Epithelial cell of esophagus (primary cell): ENCODE results near the gene FEZ2.

Source experiments
- DNase-seq: peaks from one replicate; pipeline ENCODE4 v3.0.0; 2010; ENCODE audit warnings: low read depth
- H3K4me3 ChIP-seq: 2 replicates; pipeline ENCODE4 v1.5.1; 2011; ENCODE audit warnings: mild to moderate bottlenecking, low read length, control low read depth
- CTCF ChIP-seq: IDR thresholded peaks from 2 replicates; pipeline ENCODE4 v1.5.1; 2011; ENCODE audit warnings: low read depth, mild to moderate bottlenecking, low read length, control low read depth, inconsistent platforms; ENCODE audit not compliant: insufficient read depth; ENCODE audit errors: missing control alignments

FEZ2 gene

GRCh38 chr2:36587556-36587955 lies 10.4 kb downstream of the FEZ2 start:
- no peak overlapping the region for H3K4me3 ChIP-seq
- peak; percentile 11 for DNase-seq
- no peak for TF ChIP-seq CTCF

- H3K4me3 ChIP-seq: no peak overlapping the region
- TF ChIP-seq CTCF: no peak
- DNase-seq: no peak
Measured at GRCh38 chr2:36587101-36587500, 10.9 kb downstream of the FEZ2 start.

GRCh38 chr2:36586672-36587071 lies 11.3 kb downstream of the FEZ2 start:
- no peak overlapping the region for H3K4me3 ChIP-seq
- no peak for DNase-seq
- TF ChIP-seq CTCF: no peak

GRCh38 chr2:36584148-36584794 lies 13.7 kb downstream of the FEZ2 start:
- no peak for TF ChIP-seq CTCF
- no peak overlapping the region for H3K4me3 ChIP-seq
- peak; percentile 57 for DNase-seq

GRCh38 chr2:36582951-36583350 lies 15.0 kb downstream of the FEZ2 start:
- no peak for DNase-seq
- no peak overlapping the region for H3K4me3 ChIP-seq
- TF ChIP-seq CTCF: no peak

GRCh38 chr2:36582538-36582937 lies 15.4 kb downstream of the FEZ2 start:
- no peak overlapping the region for H3K4me3 ChIP-seq
- TF ChIP-seq CTCF: no peak

GRCh38 chr2:36579297-36579664 lies 18.7 kb downstream of the FEZ2 start:
- no peak for DNase-seq
- no peak overlapping the region for H3K4me3 ChIP-seq
- TF ChIP-seq CTCF: no peak

More at GRCh38 chr2:36582538-36582937, 15.4 kb downstream of the FEZ2 start:
- DNase-seq: no peak
